ENCODE data around the gene TGFB1. TPM values are rescaled to one million over a fixed set of nuclear protein-coding genes. Genes with fewer than 3 reads are reported as not detected.

Gene TGFB1
- total and polyA plus RNA-seq, 2 of the 13 experiments (the other 11 are each of a cell fraction or from before 2014, with no cell fraction given) = 4.1 to 5.4 TPM

DNA sequence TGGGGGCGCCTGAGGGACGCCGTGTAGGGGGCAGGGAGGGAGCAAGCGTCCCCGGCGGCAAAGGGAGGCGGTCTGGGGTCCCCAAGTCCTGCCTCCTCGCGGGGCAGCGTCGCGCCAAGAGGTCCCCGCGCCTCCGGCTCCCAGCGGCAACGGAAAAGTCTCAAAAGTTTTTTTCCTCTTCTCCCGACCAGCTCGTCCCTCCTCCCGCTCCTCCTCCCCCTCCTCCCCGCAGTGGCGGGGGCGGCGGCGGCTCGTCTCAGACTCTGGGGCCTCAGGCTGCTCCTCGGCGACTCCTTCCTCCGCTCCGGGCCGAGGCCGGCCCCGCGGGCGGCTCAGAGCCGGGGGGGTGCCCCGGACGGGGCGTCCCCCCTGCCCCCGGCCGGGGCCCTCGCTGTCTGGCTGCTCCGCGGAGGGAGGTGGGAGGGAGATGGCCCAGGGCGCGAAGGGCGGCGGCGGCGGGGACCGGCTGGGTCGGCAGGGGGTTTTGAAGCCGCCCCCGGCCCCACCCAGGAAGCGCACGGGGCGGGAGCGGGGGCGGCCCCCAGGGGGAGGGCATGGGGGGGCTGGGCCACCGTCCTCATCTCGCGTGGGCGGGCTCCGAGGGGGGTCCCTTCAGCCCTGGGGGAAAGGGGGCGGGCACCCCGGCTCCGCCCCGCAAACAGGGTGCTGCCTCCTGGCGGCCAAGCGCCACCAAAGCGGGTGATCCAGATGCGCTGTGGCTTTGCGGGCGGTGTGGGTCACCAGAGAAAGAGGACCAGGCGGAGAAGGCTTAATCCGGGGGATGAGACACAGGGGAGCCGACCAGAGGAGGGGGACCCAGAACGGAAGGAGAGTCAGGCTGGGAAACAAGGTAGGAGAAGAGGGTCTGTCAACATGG is at the start of gene TGFB1 (continued):
- TF ChIP-seq, protein P1, sequence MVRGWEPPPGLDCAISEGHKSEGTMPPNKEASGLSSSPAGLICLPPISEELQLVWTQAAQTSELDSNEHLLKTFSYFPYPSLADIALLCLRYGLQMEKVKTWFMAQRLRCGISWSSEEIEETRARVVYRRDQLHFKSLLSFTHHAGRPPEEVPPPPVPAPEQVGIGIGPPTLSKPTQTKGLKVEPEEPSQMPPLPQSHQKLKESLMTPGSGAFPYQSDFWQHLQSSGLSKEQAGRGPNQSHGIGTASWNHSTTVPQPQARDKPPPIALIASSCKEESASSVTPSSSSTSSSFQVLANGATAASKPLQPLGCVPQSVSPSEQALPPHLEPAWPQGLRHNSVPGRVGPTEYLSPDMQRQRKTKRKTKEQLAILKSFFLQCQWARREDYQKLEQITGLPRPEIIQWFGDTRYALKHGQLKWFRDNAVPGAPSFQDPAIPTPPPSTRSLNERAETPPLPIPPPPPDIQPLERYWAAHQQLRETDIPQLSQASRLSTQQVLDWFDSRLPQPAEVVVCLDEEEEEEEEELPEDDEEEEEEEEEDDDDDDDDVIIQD (CRISPR knock-in tag; IDR thresholded peaks at IDR 0.05; ENCODE audit: low read depth) = no peak
- TF ChIP-seq, protein P2, sequence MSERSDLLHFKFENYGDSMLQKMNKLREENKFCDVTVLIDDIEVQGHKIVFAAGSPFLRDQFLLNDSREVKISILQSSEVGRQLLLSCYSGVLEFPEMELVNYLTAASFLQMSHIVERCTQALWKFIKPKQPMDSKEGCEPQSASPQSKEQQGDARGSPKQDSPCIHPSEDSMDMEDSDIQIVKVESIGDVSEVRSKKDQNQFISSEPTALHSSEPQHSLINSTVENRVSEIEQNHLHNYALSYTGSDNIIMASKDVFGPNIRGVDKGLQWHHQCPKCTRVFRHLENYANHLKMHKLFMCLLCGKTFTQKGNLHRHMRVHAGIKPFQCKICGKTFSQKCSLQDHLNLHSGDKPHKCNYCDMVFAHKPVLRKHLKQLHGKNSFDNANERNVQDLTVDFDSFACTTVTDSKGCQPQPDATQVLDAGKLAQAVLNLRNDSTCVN (CRISPR knock-in tag; IDR thresholded peaks at IDR 0.05; ENCODE audit: borderline replicate concordance) = 0 out of 2 replicates have a peak, but pooled peaks have one; percentile 39
- TF ChIP-seq SIN3A (IDR thresholded peaks at IDR 0.05; ENCODE audit: borderline replicate concordance, low read depth, low read length) (peak; percentile 58; the same call in 1 of the 2 replicates), ZIK1 (CRISPR knock-in tag; IDR thresholded peaks at IDR 0.05; ENCODE audit: borderline replicate concordance, low read depth) (no peak), KLF15 (CRISPR knock-in tag; IDR thresholded peaks at IDR 0.05; ENCODE audit: borderline replicate concordance) (no peak), RFX1 (IDR thresholded peaks at IDR 0.05) (no peak), HOXA5 (CRISPR knock-in tag; IDR thresholded peaks at IDR 0.05) (no peak), RNF2 (conservative IDR thresholded peaks at IDR 0.05; ENCODE audit: low read depth) (no peak), ZNF17 (CRISPR knock-in tag; IDR thresholded peaks at IDR 0.05) (no peak), FOXJ3 (CRISPR knock-in tag; IDR thresholded peaks at IDR 0.05; ENCODE audit: borderline replicate concordance) (no peak), ZNF260 (CRISPR knock-in tag; IDR thresholded peaks at IDR 0.05; ENCODE audit: borderline replicate concordance, low read depth) (no peak), ZC3H13 (CRISPR knock-in tag; IDR thresholded peaks at IDR 0.05) (peak; percentile 30; the same call in 1 of the 2 replicates), ZNF747 (CRISPR knock-in tag; IDR thresholded peaks at IDR 0.05; ENCODE audit: borderline replicate concordance) (no peak), ZNF24 (IDR thresholded peaks at IDR 0.05) (no peak), GFI1 (CRISPR knock-in tag; IDR thresholded peaks at IDR 0.05; ENCODE audit: borderline replicate concordance) (no peak), SALL2 (CRISPR knock-in tag; IDR thresholded peaks at IDR 0.05) (no peak), ARID2 (CRISPR knock-in tag; IDR thresholded peaks at IDR 0.05; ENCODE audit: borderline replicate concordance) (no peak), RXRA (CRISPR knock-in tag; IDR thresholded peaks at IDR 0.05) (no peak), ZFP37 (CRISPR knock-in tag; IDR thresholded peaks at IDR 0.05; ENCODE audit: borderline replicate concordance) (no peak), ZSCAN22 (CRISPR knock-in tag; IDR thresholded peaks at IDR 0.05) (no peak)
- TF ChIP-seq, protein P3, sequence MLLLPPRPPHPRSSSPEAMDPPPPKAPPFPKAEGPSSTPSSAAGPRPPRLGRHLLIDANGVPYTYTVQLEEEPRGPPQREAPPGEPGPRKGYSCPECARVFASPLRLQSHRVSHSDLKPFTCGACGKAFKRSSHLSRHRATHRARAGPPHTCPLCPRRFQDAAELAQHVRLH (CRISPR knock-in tag; IDR thresholded peaks at IDR 0.05; ENCODE audit: borderline replicate concordance, low read depth) = peak; percentile 61; the same call in 1 of the 2 replicates
- TF ChIP-seq, protein P4, sequence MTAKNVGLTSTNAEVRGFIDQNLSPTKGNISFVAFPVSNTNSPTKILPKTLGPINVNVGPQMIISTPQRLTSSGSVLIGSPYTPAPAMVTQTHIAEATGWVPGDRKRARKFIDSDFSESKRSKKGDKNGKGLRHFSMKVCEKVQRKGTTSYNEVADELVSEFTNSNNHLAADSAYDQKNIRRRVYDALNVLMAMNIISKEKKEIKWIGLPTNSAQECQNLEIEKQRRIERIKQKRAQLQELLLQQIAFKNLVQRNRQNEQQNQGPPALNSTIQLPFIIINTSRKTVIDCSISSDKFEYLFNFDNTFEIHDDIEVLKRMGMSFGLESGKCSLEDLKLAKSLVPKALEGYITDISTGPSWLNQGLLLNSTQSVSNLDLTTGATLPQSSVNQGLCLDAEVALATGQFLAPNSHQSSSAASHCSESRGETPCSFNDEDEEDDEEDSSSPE (CRISPR knock-in tag; IDR thresholded peaks at IDR 0.05) = peak; percentile 18; the same call in 1 of the 2 replicates
- TF ChIP-seq, protein P5, sequence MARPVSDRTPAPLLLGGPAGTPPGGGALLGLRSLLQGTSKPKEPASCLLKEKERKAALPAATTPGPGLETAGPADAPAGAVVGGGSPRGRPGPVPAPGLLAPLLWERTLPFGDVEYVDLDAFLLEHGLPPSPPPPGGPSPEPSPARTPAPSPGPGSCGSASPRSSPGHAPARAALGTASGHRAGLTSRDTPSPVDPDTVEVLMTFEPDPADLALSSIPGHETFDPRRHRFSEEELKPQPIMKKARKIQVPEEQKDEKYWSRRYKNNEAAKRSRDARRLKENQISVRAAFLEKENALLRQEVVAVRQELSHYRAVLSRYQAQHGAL (CRISPR knock-in tag; IDR thresholded peaks at IDR 0.05; ENCODE audit: not compliant biosample characterization) = no peak
- TF ChIP-seq, protein P6, sequence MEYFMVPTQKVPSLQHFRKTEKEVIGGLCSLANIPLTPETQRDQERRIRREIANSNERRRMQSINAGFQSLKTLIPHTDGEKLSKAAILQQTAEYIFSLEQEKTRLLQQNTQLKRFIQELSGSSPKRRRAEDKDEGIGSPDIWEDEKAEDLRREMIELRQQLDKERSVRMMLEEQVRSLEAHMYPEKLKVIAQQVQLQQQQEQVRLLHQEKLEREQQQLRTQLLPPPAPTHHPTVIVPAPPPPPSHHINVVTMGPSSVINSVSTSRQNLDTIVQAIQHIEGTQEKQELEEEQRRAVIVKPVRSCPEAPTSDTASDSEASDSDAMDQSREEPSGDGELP (IDR thresholded peaks at IDR 0.05; ENCODE audit: borderline replicate concordance, low read depth) = peak; percentile 39; the same call in 1 of the 2 replicates

Data from HepG2 (cell line).